ENCODE data around the gene MED27.

MED27 gene

DNA sequence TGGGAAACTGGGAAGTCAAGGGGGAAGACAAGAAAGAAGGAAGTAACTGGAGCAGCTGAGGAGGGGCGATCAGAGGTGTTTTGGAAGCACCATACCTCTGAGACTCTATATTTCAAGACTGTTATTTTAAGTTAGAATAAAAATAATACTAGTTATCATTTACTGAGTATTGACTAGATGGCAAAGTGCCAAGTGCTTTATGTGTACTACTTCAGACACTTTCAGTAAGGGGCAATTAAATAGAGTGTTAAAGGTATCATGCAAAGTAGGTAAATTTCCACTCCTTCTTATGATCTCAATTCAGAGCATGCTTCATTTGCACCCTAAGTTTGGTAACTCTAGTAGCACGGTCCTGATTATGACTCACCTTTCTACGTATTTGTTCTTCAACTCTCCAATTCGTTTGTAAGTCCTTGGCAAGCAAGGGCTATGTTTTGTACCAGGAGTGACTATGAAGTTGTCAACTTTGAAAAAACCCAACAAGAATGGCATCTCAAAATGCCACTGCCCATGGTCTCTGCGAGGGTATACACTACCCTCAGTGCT, 187.4 kb downstream of the MED27 start:
- TF ChIP-seq, protein P1, sequence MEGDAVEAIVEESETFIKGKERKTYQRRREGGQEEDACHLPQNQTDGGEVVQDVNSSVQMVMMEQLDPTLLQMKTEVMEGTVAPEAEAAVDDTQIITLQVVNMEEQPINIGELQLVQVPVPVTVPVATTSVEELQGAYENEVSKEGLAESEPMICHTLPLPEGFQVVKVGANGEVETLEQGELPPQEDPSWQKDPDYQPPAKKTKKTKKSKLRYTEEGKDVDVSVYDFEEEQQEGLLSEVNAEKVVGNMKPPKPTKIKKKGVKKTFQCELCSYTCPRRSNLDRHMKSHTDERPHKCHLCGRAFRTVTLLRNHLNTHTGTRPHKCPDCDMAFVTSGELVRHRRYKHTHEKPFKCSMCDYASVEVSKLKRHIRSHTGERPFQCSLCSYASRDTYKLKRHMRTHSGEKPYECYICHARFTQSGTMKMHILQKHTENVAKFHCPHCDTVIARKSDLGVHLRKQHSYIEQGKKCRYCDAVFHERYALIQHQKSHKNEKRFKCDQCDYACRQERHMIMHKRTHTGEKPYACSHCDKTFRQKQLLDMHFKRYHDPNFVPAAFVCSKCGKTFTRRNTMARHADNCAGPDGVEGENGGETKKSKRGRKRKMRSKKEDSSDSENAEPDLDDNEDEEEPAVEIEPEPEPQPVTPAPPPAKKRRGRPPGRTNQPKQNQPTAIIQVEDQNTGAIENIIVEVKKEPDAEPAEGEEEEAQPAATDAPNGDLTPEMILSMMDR (conservative IDR thresholded peaks at IDR 0.05), result no peak
- no peak for TF ChIP-seq ZFX (IDR thresholded peaks at IDR 0.05)
- H3K27ac ChIP-seq, result no peak overlapping the region

DNA sequence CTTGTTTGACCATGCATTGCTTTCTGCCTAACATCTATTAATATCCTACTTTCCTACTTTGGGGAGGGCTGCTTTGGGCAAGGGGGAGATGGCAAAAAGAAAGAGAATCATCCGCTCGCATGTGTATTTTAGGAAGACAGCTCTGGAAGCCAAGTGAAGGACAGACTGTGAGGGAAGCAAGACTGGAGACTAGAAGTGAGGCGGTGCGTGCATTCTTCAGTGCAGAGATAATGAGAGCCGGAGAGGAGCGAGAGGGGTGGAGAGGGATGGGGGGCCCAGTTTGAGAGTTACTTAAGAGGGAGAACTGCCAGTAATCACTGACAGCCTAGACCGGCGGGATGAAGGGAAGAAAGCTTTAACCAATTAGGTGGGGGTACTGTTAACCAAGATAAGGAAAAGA, 188.1 kb downstream of the MED27 start:
- H3K27ac ChIP-seq, result no peak overlapping the region
- TF ChIP-seq, protein P1 (conservative IDR thresholded peaks at IDR 0.05), result no peak
- TF ChIP-seq ZFX (IDR thresholded peaks at IDR 0.05), result no peak

DNA sequence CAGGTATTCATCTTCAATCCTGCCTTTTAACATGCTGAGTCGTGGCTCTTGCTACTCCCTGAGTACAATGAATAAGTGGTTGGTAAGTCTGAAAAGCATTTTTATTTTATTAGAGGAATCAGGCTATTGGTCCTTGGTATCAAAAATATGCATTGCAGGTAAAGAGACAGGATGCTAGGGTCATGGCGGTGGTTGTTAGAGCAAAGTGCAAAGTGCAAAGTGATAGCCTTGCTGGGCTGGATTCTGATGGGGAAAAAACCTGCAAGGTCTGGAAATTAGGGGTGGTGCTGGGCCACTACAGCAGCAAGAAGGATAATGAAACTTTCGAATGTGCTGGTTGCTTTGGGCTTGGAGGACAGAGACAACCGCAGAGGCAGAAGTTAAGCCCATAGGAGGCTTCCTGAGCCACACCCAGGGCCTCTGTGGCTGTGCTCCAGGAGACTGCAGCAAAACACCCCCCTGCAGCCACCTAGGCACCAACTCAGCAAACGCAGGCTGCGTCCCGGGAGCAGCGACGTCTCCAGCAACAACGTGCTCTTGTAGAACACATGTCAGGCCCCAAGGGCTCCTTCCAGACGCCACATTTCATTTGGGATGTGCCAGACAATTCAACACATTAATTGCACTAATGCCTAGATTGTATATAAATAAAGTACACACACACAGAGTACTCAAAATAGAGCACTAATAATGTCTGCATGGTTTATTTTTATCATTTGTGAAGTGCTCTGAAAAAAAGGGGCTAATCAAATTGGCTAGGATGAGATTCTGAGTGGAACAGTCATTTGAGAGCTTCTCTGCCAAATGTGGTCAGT, 190.0 kb downstream of the MED27 start:
- no peak for TF ChIP-seq ZFX (IDR thresholded peaks at IDR 0.05)
- TF ChIP-seq, protein P1 (conservative IDR thresholded peaks at IDR 0.05), result no peak
- H3K27ac ChIP-seq, result no peak overlapping the region

DNA sequence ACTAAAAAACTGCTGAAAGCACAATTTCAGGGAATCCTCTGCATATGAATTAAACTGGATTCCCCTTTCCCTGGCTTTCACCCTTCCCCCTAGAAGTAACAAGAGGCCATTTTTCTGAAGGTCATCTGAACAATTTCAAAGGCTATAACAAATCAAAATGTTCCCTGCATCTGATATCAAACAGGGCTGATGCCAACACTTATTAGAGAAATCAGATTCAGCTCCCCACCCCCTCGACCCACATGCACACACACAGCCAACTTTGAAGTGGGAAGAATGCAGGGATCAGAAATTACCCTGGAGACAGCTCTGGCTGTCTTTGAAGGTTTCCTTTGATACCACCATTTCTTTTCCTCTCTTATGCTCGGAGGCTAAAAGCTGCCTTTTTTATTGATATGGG, 190.7 kb downstream of the MED27 start:
- no peak overlapping the region for H3K27ac ChIP-seq
- TF ChIP-seq ZFX (IDR thresholded peaks at IDR 0.05), result no peak
- TF ChIP-seq, protein P1 (conservative IDR thresholded peaks at IDR 0.05), result no peak

DNA sequence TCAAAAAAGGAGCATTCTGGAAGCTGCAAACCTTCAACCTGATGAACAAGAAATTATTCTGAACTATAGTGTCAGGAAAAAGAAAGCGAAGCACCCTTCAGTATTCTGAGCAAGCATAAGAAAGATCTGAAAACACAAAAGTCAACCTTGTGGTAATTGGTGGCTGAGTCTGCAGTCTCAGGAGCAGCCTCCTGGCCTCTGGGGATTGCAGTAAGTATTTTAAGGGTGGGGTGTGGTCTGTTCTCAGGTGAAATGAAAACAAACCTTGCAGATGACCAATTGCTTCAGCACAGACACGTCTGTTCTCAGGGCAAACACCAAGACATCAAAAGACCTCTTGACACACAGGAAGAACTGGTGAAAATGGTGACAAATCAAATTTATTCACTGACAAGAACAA, 192.0 kb downstream of the MED27 start:
- no peak for TF ChIP-seq ZFX (IDR thresholded peaks at IDR 0.05)
- TF ChIP-seq, protein P1 (conservative IDR thresholded peaks at IDR 0.05), result no peak
- no peak overlapping the region for H3K27ac ChIP-seq

DNA sequence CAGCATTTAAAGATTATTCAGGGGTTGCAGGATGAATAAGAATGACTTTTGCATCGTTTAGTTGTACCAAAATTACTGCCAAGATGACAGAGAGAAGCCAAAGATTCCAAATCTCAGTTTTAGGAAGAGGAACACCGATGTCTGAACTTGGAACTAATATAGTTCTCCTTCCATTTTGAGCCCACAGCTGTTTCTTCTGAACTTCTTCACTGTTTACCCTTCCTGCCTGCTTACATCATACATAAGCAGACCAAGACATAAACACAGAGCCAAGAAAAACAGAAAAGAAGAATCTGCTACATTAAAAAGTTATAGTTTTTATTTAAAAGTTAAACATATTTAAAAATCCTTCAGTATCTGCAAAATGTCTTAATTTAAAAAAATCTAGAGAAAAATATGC, 192.8 kb downstream of the MED27 start:
- no peak overlapping the region for H3K27ac ChIP-seq
- TF ChIP-seq ZFX (IDR thresholded peaks at IDR 0.05), result no peak
- TF ChIP-seq, protein P1 (conservative IDR thresholded peaks at IDR 0.05), result no peak

DNA sequence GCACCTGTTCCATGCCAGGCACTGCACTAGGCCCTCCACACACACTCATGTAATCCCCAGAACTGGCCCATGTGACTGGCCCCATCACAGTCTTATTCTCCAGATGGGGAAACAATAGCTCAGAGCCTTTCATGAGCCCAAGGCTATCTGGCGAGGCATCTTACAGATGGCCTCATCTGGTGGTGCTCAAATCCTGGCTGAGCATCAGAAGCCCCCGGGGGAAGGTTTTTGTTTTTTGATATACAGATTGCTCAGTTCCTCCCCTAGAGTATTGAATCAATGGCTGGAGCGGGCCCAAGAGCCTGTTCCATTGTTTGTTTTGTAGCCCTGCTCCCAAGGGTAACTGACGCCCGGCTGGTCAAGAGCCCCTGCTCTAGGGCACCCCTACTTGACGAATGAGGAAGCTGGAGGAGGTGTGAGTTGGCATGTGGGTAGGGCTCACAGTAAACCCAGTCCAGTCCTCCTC, 194.5 kb downstream of the MED27 start:
- no peak overlapping the region for H3K27ac ChIP-seq

More for the DNA sequence above, 194.5 kb downstream of the MED27 start:
- TF ChIP-seq, protein P1 (conservative IDR thresholded peaks at IDR 0.05), result no peak
- no peak for TF ChIP-seq ZFX (IDR thresholded peaks at IDR 0.05)

All from C4-2B (cell line).